Measurements from ENCODE around the gene PPAN.

The PPAN gene

DNA sequence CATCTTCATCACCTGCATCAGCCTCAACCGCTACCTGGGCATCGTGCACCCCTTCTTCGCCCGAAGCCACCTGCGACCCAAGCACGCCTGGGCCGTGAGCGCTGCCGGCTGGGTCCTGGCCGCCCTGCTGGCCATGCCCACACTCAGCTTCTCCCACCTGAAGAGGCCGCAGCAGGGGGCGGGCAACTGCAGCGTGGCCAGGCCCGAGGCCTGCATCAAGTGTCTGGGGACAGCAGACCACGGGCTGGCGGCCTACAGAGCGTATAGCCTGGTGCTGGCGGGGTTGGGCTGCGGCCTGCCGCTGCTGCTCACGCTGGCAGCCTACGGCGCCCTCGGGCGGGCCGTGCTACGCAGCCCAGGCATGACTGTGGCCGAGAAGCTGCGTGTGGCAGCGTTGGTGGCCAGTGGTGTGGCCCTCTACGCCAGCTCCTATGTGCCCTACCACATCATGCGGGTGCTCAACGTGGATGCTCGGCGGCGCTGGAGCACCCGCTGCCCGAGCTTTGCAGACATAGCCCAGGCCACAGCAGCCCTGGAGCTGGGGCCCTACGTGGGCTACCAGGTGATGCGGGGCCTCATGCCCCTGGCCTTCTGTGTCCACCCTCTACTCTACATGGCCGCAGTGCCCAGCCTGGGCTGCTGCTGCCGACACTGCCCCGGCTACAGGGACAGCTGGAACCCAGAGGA, 7.9 kb downstream of the PPAN start:
- no peak for FAIRE-seq

- FAIRE-seq, result no peak
These were observed 8.7 kb downstream of the PPAN start for GRCh38 chr19:10114651-10115391.

GRCh38 chr19:10115392-10116084, 9.4 kb downstream of the PPAN start:
- no peak for FAIRE-seq

GRCh38 chr19:10116085-10116865, 10.1 kb downstream of the PPAN start:
- no peak for FAIRE-seq

GRCh38 chr19:10116866-10117616, 10.9 kb downstream of the PPAN start:
- FAIRE-seq, result no peak

DNA sequence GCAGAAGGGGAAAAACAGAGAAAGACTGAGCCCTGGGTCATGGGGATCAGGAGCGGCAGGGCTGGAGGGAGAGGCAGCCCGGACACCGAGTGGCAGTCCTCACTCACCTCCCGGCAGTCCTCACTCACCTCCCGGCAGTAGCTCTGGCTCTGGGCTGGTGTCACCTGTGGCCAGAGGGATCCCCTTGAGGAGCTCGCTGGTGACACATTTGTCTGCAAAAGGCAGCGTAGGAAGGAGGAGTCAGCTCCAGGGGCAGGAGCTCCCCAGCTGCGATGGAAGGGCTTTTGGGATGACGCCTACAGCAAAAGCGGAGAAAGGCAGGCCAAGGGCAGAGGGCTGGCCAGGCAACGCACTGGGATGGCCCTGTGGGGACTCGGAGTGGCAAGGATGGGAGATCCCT, 12.8 kb downstream of the PPAN start:
- FAIRE-seq, result no peak

DNA sequence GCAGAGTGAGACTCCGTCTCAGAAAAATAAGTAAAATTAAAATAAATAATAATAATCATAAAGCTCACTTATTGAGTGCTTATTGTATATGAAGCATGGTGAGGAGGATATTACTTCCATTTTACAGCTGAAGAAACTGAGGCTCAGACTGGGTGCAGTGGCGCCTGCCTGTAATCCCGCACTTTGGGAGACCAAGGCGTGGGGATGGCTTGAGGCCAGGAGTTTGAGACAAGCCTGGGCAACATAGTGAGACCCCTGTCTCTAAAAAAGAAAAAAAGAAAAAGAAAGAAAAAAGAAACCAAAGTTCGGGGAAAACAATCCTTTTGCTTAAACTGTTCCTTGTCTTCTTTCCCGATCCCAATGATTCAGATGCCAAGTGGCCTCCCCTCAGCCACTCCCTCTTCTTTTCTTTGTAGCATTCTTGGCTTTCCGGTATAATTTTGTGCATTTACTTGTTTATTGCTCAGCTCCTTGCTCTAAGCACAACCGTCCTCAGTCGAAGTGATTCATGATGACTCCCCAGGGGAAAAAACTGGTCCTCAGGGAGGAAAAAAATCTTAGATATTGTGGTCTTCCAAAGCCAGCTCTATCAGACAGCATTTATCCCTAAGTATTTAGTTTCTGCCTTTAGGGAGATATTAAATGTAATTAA, 14.5 kb downstream of the PPAN start:
- FAIRE-seq, result no peak

- FAIRE-seq, result no peak
These were observed 15.9 kb downstream of the PPAN start for GRCh38 chr19:10122045-10122444.

GRCh38 chr19:10124429-10124828, 18.3 kb downstream of the PPAN start:
- FAIRE-seq, result no peak

GRCh38 chr19:10126213-10126639, 20.1 kb downstream of the PPAN start:
- no peak for FAIRE-seq

DNA sequence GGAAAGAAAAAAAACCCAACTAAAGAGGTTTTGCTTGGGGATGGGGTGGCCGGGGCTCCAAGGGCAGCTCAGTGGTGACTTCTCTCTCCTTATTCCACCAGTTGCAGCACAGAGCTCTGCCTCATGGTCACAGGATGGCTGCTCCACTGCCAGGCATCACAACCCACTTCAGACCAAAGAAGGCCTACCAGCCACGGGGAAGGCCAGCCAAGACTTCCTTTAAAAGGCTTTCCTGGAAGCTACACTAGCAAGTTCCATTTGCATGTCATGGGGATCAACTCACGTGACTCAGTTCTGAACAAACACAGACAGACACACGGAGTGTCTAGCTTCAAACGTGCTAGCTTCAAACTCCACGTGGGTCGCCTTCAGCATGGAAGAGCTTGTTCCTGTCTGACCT, 26.7 kb downstream of the PPAN start:
- no peak for FAIRE-seq

- FAIRE-seq, result no peak
These were observed 27.4 kb downstream of the PPAN start for GRCh38 chr19:10133596-10133995.

GRCh38 chr19:10134040-10134439, 27.9 kb downstream of the PPAN start:
- FAIRE-seq, result no peak

- no peak for FAIRE-seq
These were observed 29.6 kb downstream of the PPAN start for GRCh38 chr19:10135551-10136334.

DNA sequence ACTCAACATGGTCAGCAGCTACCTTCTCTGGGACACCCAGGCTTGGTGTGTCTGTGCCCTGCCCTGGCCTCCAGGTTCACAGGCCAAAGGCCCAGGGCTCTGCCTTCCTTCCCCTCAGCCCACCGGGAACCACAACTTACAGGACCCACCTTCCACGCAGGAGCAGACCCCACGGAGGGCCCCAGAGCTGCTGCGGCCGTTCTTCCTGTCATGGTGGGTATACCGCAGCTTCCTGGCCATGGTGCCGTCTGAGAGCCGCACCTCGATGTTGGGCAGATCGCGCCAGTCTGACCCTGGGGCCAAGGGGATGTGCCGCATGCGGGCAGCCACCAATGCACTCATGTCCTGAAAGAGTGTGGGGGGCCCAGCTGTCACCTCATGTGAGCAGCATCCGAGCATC, 30.8 kb downstream of the PPAN start:
- FAIRE-seq, result no peak

- no peak for FAIRE-seq
These were observed 31.9 kb downstream of the PPAN start for GRCh38 chr19:10137751-10138682.

- no peak for FAIRE-seq
These were observed 33.0 kb downstream of the PPAN start for GRCh38 chr19:10138879-10139795.

GRCh38 chr19:10139952-10140351, 33.8 kb downstream of the PPAN start:
- FAIRE-seq, result no peak

DNA sequence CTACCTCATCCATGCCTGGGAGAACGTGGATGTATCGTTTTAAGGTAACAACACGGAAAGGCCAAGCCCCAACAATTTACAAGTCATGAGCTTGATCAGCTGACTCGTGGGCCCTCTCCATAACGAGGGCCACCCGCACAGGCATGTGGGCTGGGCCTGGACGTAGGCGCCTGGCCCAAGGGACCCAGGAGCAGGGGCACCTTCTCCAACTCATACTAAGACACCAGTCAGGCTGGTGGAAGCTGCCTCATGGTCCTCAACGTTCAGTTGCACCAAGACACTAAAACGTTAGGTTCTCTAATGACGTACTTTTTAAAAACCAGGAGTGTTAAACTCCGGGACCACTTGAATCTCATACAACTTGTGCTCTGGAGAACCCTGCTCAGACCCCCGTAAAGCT, 35.3 kb downstream of the PPAN start:
- no peak for FAIRE-seq
